GM19455 (cell line): Measurements from ENCODE around the gene COPG1.

ENCODE experiments used
- ATAC-seq: cut with Tn5 transposase; IDR thresholded peaks from one replicate; pipeline ENCODE4 v1.9.1; 2021; ENCODE audit not compliant: unreplicated experiment

The COPG1 gene

GRCh38 chr3:129278439-129278965 lies 29.1 kb downstream of the COPG1 start, which contains the start of gene HMCES:
Gene HMCES, plus strand, starts transcription at chr3:129278870. Its CDS starts 863 bp downstream, at chr3:129279733.
- peak; percentile 51 for ATAC-seq

GRCh38 chr3:129278966-129279906 lies 29.8 kb downstream of the COPG1 start:
- peak; percentile 2 for ATAC-seq

- ATAC-seq, result no peak
Observed at GRCh38 chr3:129280183-129280582, 30.8 kb downstream of the COPG1 start.

- ATAC-seq, result no peak
Observed at GRCh38 chr3:129281726-129282125, 32.3 kb downstream of the COPG1 start.

GRCh38 chr3:129282727-129283327 lies 33.4 kb downstream of the COPG1 start:
- ATAC-seq, result peak; percentile 58

GRCh38 chr3:129286081-129286480 lies 36.7 kb downstream of the COPG1 start:
- no peak for ATAC-seq

GRCh38 chr3:129288446-129288845 lies 39.0 kb downstream of the COPG1 start:
- no peak for ATAC-seq

- ATAC-seq, result no peak
Observed at GRCh38 chr3:129289201-129289921, 40.0 kb downstream of the COPG1 start.

GRCh38 chr3:129291236-129291886 lies 42.0 kb downstream of the COPG1 start:
- no peak for ATAC-seq

- ATAC-seq, result no peak
Observed at GRCh38 chr3:129295286-129295685, 45.9 kb downstream of the COPG1 start.

GRCh38 chr3:129304146-129304961 lies 54.9 kb downstream of the COPG1 start:
- no peak for ATAC-seq

- ATAC-seq, result no peak
Observed at GRCh38 chr3:129304962-129305222, 55.5 kb downstream of the COPG1 start.

- no peak for ATAC-seq
Observed at GRCh38 chr3:129305592-129306091, 56.2 kb downstream of the COPG1 start.

GRCh38 chr3:129308636-129309035 lies 59.2 kb downstream of the COPG1 start:
- ATAC-seq, result no peak

GRCh38 chr3:129310111-129311011 lies 61.0 kb downstream of the COPG1 start:
- no peak for ATAC-seq

GRCh38 chr3:129311054-129311902 lies 61.9 kb downstream of the COPG1 start:
- no peak for ATAC-seq

- no peak for ATAC-seq
Observed at GRCh38 chr3:129312021-129312639, 62.7 kb downstream of the COPG1 start.
